A549 treated with GW870086 at 1 μM for 4 hours (cell line): ENCODE data around the gene PCDHGA7. TPM values are rescaled to one million over a fixed set of nuclear protein-coding genes. Genes with fewer than 3 reads are reported as not detected.

ENCODE experiments used
- total RNA-seq: library from RNA; stranded (reverse); fragments of 200-300 nt; extraction: Qiagen RNA extraction; gene quantifications from 5 replicates; pipeline ENCODE4 v1.2.3, GENCODE V29; 2022; ENCODE audit warnings: low read depth

PCDHGA7 gene
- total RNA-seq, 1 experiment from 2014 or later = 1.1 TPM

GRCh38 chr5:141412854-141413539 lies 30.5 kb downstream of the PCDHGA7 start, which contains the start of gene PCDHGA10:
Gene PCDHGA10, plus strand, starts transcription at chr5:141412987. Its CDS starts 189 bp downstream, at chr5:141413176.

GRCh38 chr5:141417494-141418172 lies 35.1 kb downstream of the PCDHGA7 start, which contains the start of gene PCDHGB7:
Gene PCDHGB7, plus strand, starts transcription at chr5:141417677. Its CDS starts 183 bp downstream, at chr5:141417860.

GRCh38 chr5:141420855-141421488 lies 38.4 kb downstream of the PCDHGA7 start, which contains the start of gene PCDHGA11:
Gene PCDHGA11, plus strand, starts transcription at chr5:141421051. Its CDS starts 177 bp downstream, at chr5:141421228.

GRCh38 chr5:141430332-141431113 lies 48.0 kb downstream of the PCDHGA7 start, which contains the start of gene PCDHGA12:
Gene PCDHGA12, plus strand, starts transcription at chr5:141430507. Its CDS starts 253 bp downstream, at chr5:141430760.

Other genes starting within 250 kb of the PCDHGA7 start
- 0.94 to 1.8 TPM (median 1.5 TPM) in 5 replicates for gene PCDHB5, start 247.5 kb upstream of the PCDHGA7 start, total RNA-seq
- 0.81 to 1.2 TPM (median 0.89 TPM) in 5 replicates for gene PCDHB6, start 232.7 kb upstream of the PCDHGA7 start, total RNA-seq
- gene PCDHB7, start 210.1 kb upstream of the PCDHGA7 start, total RNA-seq = not detected in 5 replicates
- 0.24 to 0.39 TPM (median 0.32 TPM) in 5 replicates for gene PCDHB8, start 205.0 kb upstream of the PCDHGA7 start, total RNA-seq
- 0.05 to 0.15 TPM (median 0.06 TPM) in 4 of 5 replicates, not detected in the other for gene PCDHB16, start 200.4 kb upstream of the PCDHGA7 start, total RNA-seq
- 0.05 TPM in 1 of 5 replicates, not detected in the others for gene PCDHB9, start 195.6 kb upstream of the PCDHGA7 start, total RNA-seq
- gene PCDHB10, start 190.4 kb upstream of the PCDHGA7 start, total RNA-seq = 0.05 TPM in 2 of 5 replicates, not detected in the others
- 0.08 to 0.12 TPM (median 0.10 TPM) in 4 of 5 replicates, not detected in the other for gene PCDHB11, start 183.1 kb upstream of the PCDHGA7 start, total RNA-seq
- not detected in 5 replicates for gene PCDHB12, start 174.0 kb upstream of the PCDHGA7 start, total RNA-seq
- 0.03 to 0.07 TPM (median 0.07 TPM) in 4 of 5 replicates, not detected in the other for gene PCDHB13, start 168.8 kb upstream of the PCDHGA7 start, total RNA-seq
- gene PCDHB14, start 159.4 kb upstream of the PCDHGA7 start, total RNA-seq = 0.02 to 0.13 TPM (median 0.07 TPM) in 5 replicates
- 0.05 to 0.16 TPM (median 0.09 TPM) in 3 of 5 replicates, not detected in the others for gene PCDHB15, start 137.3 kb upstream of the PCDHGA7 start, total RNA-seq
- not detected in 5 replicates for gene SLC25A2, start 78.7 kb upstream of the PCDHGA7 start, total RNA-seq
- gene TAF7, start 62.0 kb upstream of the PCDHGA7 start, total RNA-seq = 63.2 to 78.4 TPM (median 73.8 TPM) in 5 replicates
- 0.29 to 0.38 TPM (median 0.32 TPM) in 5 replicates for gene PCDHGA1, start 52.2 kb upstream of the PCDHGA7 start, total RNA-seq
- 0.45 to 0.72 TPM (median 0.70 TPM) in 5 replicates for gene PCDHGA2, start 44.0 kb upstream of the PCDHGA7 start, total RNA-seq
- gene PCDHGA3, start 38.9 kb upstream of the PCDHGA7 start, total RNA-seq = not detected in 5 replicates
- 1.6 to 2.1 TPM (median 1.9 TPM) in 5 replicates for gene PCDHGB1, start 32.6 kb upstream of the PCDHGA7 start, total RNA-seq
- 0.07 to 0.18 TPM (median 0.14 TPM) in 5 replicates for gene PCDHGA4, start 27.7 kb upstream of the PCDHGA7 start, total RNA-seq
- gene PCDHGB2, start 22.7 kb upstream of the PCDHGA7 start, total RNA-seq = 0.05 to 0.19 TPM (median 0.10 TPM) in 5 replicates
- gene PCDHGA5, start 18.6 kb upstream of the PCDHGA7 start, total RNA-seq = 0.08 to 0.22 TPM (median 0.12 TPM) in 5 replicates
- 0.16 to 0.31 TPM (median 0.22 TPM) in 5 replicates for gene PCDHGB3, start 12.5 kb upstream of the PCDHGA7 start, total RNA-seq
- gene PCDHGA6, start 8.9 kb upstream of the PCDHGA7 start, total RNA-seq = 0.13 to 0.26 TPM (median 0.14 TPM) in 5 replicates
- gene PCDHGB4, start 5.0 kb downstream of the PCDHGA7 start, total RNA-seq = 0.74 to 1.00 TPM (median 0.79 TPM) in 5 replicates
- gene PCDHGA8, start 9.9 kb downstream of the PCDHGA7 start, total RNA-seq = 0.02 to 0.13 TPM (median 0.07 TPM) in 3 of 5 replicates, not detected in the others
- 1.9 to 2.7 TPM (median 2.3 TPM) in 5 replicates for gene PCDHGB5, start 15.2 kb downstream of the PCDHGA7 start, total RNA-seq
- gene PCDHGA9, start 20.0 kb downstream of the PCDHGA7 start, total RNA-seq = 0.05 to 0.10 TPM (median 0.07 TPM) in 4 of 5 replicates, not detected in the other
- 0.07 to 0.16 TPM (median 0.12 TPM) in 5 replicates for gene PCDHGB6, start 25.3 kb downstream of the PCDHGA7 start, total RNA-seq
- gene PCDHGA10, start 30.2 kb downstream of the PCDHGA7 start, total RNA-seq = 0.02 TPM in 1 of 5 replicates, not detected in the others
- 0.03 to 0.06 TPM in 2 of 5 replicates, not detected in the others for gene PCDHGB7, start 34.9 kb downstream of the PCDHGA7 start, total RNA-seq
- 0.03 to 0.07 TPM in 2 of 5 replicates, not detected in the others for gene PCDHGA11, start 38.3 kb downstream of the PCDHGA7 start, total RNA-seq
- not detected in 5 replicates for gene PCDHGA12, start 47.8 kb downstream of the PCDHGA7 start, total RNA-seq
- gene PCDHGC3, start 93.2 kb downstream of the PCDHGA7 start, total RNA-seq = 5.4 to 6.5 TPM (median 5.8 TPM) in 5 replicates
- gene PCDHGC4, start 102.3 kb downstream of the PCDHGA7 start, total RNA-seq = not detected in 5 replicates
- 0.05 to 0.06 TPM in 2 of 5 replicates, not detected in the others for gene PCDHGC5, start 106.3 kb downstream of the PCDHGA7 start, total RNA-seq
- 90.1 to 106 TPM (median 102 TPM) in 5 replicates for gene DIAPH1, start 236.3 kb downstream of the PCDHGA7 start, total RNA-seq